Measurements from ENCODE around the gene NAP1L4. TPM values are rescaled to one million over a fixed set of nuclear protein-coding genes. Genes with fewer than 3 reads are reported as not detected.

Gene NAP1L4
- total RNA-seq, 1 donor from 2014 or later = 83.5 TPM

GRCh38 chr11:2977113-2977512 is 15.0 kb downstream of the NAP1L4 start:
- Mint-ChIP-seq H3K4me1 (ENCODE audit: low read depth) (peaks cover 5% of the 10 kb centered on the region), H3K27ac (ENCODE audit: unreplicated experiment) (no peak overlapping the region), H3K9me3 (ENCODE audit: low read depth) (no peaks in the 10 kb centered on the region), H3K4me3 (ENCODE audit: unreplicated experiment) (no peak overlapping the region), H3K36me3 (ENCODE audit: low read depth) (peaks cover 27% of the 10 kb centered on the region), H3K27me3 (ENCODE audit: low read depth) (no peaks in the 10 kb centered on the region)
- TF ChIP-seq CTCF (IDR thresholded peaks at IDR 0.05) = no peak
- DNase-seq (ENCODE audit: low spot score) = no peak

GRCh38 chr11:2976294-2977063 is 15.7 kb downstream of the NAP1L4 start:
- Mint-ChIP-seq H3K36me3 (ENCODE audit: low read depth) (peaks cover 27% of the 10 kb centered on the region), H3K4me1 (ENCODE audit: low read depth) (no peaks in the 10 kb centered on the region), H3K4me3 (ENCODE audit: unreplicated experiment) (no peak overlapping the region), H3K27me3 (ENCODE audit: low read depth) (no peaks in the 10 kb centered on the region), H3K27ac (ENCODE audit: unreplicated experiment) (peak overlapping the region; percentile 18), H3K9me3 (ENCODE audit: low read depth) (no peaks in the 10 kb centered on the region)
- DNase-seq (ENCODE audit: low spot score) = no peak
- TF ChIP-seq CTCF (IDR thresholded peaks at IDR 0.05) = no peak

- no peaks in the 10 kb centered on the region for H3K4me1 Mint-ChIP-seq (ENCODE audit: low read depth)
- H3K36me3 Mint-ChIP-seq (ENCODE audit: low read depth) = peaks cover 30% of the 10 kb centered on the region
- no peak overlapping the region for H3K4me3 Mint-ChIP-seq (ENCODE audit: unreplicated experiment)
- no peak for DNase-seq (ENCODE audit: low spot score)
- TF ChIP-seq CTCF (IDR thresholded peaks at IDR 0.05) = peak; percentile 77
- H3K9me3 Mint-ChIP-seq (ENCODE audit: low read depth) = no peaks in the 10 kb centered on the region
- no peak overlapping the region for H3K27ac Mint-ChIP-seq (ENCODE audit: unreplicated experiment)
- no peaks in the 10 kb centered on the region for H3K27me3 Mint-ChIP-seq (ENCODE audit: low read depth)
These were observed 16.5 kb downstream of the NAP1L4 start for GRCh38 chr11:2975594-2975993.

- no peak overlapping the region for H3K4me3 Mint-ChIP-seq (ENCODE audit: unreplicated experiment)
- no peaks in the 10 kb centered on the region for H3K4me1 Mint-ChIP-seq (ENCODE audit: low read depth)
- no peak for TF ChIP-seq CTCF (IDR thresholded peaks at IDR 0.05)
- no peaks in the 10 kb centered on the region for H3K27me3 Mint-ChIP-seq (ENCODE audit: low read depth)
- no peaks in the 10 kb centered on the region for H3K9me3 Mint-ChIP-seq (ENCODE audit: low read depth)
- peaks cover 40% of the 10 kb centered on the region for H3K36me3 Mint-ChIP-seq (ENCODE audit: low read depth)
- DNase-seq (ENCODE audit: low spot score) = no peak
- no peak overlapping the region for H3K27ac Mint-ChIP-seq (ENCODE audit: unreplicated experiment)
These were observed 17.9 kb downstream of the NAP1L4 start for GRCh38 chr11:2974272-2974671.

- Mint-ChIP-seq H3K4me1 (ENCODE audit: low read depth) (no peaks in the 10 kb centered on the region), H3K9me3 (ENCODE audit: low read depth) (no peaks in the 10 kb centered on the region), H3K36me3 (ENCODE audit: low read depth) (peaks cover 43% of the 10 kb centered on the region), H3K4me3 (ENCODE audit: unreplicated experiment) (no peak overlapping the region), H3K27me3 (ENCODE audit: low read depth) (no peaks in the 10 kb centered on the region), H3K27ac (ENCODE audit: unreplicated experiment) (no peak overlapping the region)
- no peak for TF ChIP-seq CTCF (IDR thresholded peaks at IDR 0.05)
- DNase-seq (ENCODE audit: low spot score) = no peak
These were observed 23.7 kb downstream of the NAP1L4 start for GRCh38 chr11:2968341-2968900.

Data from chondrocyte (in vitro differentiated cells).